Measurements from ENCODE around the gene TNRC18.
A peak's percentile ranks its signal among the peaks of the same experiment; 100 is the strongest.

The TNRC18 gene

GRCh38 chr7:5425507-5426225 lies 2.0 kb upstream of the TNRC18 start:
- peak; percentile 95 for DNase-seq

DNA sequence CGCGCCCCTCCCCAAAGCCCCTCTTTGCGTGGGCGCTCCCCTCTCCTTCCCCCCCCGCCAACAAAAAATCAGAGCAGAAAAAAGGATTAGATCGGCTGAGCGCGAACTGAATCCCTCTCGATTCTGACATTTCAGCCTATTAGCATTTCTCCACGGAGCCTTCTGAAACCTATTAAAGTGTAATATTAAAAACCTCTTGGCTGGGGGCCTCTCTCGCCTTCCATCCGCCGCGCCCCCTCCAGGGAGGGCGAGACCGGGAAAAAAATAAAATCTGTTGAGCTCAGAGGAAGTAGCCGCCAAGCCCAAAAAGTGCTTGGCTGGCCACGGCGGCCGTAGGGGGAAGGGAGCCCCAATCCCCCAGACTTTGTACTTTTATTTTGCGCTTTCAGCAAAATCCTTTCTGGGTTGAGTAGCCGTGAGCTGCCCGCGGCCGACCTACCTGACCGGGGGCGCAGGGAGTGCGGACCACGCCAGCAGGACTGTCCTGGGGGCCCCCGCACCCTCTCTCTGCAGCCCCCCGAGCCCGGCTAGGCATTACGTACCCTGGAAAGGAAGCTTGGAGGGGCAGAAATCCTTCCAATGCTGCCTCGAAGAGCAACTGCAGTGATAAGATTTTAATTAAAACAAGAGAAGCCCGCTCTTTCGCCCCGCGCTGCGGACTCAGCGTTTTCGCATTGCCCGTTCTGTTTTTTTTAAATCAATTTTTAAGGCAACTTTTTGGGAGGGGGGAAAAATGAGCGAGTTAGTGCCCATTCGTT lies 1.3 kb upstream of the TNRC18 start:
- no peak for DNase-seq

GRCh38 chr7:5423976-5424748 lies 528 bp upstream of the TNRC18 start:
- DNase-seq: peak; percentile 99

DNA sequence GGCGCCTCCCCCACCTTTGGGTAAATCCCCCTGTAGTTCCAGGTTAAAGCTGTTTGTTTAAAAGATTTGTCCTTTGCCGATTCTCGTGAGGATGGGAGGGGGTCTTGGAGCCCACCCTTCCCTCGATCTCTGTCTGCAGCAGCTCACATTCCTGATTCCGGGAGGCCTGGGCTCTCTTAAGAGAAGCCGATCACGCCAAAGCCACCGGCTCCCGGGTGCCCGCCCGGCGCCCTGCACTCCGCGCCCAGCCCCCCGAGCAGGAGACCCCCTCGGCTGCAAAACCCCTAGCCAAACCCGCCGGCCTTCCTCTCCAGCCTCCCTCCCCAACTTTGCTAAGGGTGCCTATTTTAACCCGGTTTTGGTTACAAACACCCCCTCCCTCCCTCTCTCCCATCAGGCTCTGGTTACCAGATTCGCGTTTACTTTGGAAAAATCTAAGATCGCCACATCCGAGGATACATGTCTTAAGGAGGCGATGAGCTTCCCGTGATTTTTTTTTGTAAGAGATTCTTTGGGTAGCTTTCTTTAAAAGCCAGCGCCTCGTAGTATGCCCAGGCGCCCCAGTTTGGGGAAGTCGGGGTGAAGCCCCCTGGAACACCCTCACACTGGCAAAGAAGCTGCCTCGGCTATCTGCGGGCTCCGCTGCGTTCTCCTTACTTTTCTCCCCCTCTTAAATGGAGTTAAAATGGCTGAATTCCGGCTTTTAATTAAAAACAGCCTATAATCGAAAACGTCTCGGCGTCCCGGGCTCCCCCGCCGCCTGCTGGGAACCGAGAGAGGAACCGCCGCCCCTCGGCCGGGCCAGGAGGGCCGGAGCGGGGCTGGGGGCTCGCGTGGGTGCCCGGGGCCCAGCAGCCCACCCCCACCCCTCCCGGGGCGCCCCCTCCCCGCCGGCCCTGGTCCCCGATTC lies 983 bp downstream of the TNRC18 start:
- peak; percentile 70 for DNase-seq

DNA sequence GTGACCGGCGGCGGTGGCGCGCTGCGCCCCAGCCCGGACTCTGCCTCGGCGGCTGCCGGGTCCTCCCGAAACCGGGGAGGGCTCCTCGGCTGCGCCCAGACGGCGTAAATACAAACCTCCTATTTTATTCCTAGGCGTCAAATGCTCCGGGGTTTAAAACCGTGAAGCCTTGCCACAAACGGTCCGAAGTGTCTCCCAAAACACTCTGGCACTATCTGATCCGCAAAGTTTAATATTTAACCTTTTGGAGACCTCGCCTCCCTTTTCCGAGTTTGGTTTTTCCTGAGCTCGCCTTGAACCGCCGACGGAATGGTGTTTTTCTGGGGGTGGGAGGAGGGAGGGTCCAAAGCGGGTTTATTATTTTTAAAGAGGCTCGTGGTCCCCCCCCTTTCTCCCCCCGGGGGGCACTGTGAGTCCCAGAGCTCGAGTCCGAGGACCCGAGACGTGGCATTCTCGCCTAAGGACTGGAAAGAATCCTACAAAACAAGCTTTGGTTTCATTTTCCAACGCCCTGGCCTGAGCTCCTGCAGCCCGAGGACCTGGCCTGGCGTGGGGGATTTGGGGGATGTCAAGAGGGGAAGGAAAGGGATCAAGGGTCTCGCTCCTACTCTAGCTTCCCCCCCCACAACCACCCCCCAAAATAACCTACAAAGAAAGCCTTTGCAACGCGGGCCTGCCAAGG lies 1.8 kb downstream of the TNRC18 start:
- DNase-seq: peak; percentile 70

DNA sequence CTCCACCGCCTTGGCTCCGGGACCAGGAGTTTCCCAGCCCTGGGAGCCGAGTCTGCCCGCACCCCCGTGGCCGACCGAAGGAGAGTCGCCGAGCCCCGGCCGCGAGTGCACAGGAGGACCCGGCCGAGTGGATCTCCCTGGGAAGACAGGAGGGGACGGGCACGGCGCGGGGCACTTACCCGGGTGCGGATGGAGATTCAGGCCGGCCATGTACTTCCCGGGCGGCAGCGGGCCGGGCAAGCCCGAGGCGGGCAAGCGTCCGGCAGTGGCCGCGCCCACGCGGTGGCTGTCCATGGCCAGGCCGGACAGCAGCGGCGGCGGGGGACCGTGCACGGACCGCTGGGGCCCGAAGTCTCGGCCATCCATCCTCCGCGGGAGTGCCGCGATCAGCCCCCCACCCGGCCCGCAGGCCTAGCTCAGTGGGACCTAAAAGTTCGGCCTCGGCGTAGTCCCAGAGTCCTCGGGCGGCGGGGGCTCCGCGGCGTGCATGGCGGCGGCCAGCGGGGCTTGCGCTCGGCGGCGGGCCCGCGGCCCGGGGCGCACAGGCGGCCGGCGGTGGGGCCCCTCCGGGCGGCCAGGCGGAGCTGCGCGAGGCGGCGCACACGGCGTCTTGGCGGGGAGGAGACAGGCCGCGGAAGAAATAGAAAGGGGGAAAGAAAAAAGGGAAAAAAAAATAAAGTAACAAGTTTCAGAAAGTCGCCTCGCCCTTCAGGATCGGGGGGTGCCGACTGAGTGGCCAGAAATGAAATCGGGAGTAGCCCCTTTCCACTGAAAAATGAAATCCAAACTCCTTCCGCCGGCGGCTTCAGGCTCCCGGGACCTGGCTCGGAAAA lies 2.5 kb downstream of the TNRC18 start:
- DNase-seq: peak; percentile 33

DNA sequence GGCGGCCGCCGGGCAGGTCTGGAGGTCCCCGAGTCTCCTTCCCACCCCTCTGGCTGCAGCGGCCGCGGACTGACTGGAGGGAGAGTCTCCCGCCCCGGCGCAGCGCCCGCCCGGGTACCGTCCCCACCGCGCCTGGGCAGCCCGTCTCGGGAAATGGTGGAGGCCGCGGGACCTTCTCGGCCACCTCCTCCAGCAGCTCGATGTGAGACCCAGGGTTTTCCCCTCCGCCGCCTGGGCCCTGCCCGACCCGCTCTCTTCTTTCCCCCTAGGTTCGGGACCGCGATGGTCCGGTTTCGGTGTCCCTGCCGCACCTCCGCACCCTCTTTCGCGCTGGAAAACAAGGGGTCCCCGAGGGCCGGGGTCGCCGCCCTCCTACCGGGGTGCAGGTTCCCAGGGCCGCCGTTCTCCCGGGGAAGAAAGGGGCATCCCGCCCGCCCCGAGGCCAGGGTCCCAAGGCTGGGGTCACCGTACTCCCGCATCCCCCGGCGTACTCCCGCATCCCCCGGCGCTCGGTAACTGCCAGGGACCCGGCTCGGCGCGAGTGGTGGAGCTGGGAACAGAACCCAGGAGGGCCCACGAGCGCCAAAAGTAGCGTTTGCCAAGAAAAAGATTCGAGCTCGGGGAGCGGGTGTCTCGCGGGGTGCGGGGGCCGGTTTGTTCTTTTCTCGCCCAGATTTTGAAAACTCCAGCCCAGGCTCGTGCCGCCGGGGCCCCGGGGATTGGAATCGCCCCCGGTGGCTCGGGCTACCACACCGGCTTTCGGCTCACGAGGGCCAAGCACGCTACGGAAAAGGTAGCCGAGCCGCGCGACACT lies 3.4 kb downstream of the TNRC18 start:
- peak; percentile 42 for DNase-seq

DNA sequence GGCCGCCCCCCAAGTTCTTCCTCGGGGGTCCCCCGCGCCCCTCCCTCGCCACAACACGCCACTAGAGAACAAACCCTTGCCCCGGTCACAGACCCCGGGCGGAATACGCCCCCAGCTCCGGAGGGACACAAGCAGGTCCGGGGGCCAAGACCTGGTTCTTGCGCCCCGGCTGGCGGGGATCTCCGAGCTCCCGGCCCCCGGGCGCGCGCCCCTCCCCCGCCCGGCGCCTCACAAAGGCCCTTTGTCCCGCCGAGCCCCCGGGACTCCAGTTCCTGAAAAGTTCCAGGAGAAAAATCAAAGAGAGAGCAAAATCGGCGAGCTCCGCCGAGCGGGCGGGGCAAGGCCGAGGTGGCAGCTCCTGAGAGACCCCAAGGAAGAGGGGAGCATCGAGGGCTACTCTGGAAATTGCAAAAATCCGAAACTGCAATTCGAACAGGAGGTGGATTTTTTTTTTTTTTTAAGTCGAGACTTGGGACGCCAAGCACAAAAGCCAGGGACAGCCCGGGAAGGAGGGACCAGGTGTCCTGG lies 4.0 kb downstream of the TNRC18 start:
- DNase-seq: peak; percentile 17

DNA sequence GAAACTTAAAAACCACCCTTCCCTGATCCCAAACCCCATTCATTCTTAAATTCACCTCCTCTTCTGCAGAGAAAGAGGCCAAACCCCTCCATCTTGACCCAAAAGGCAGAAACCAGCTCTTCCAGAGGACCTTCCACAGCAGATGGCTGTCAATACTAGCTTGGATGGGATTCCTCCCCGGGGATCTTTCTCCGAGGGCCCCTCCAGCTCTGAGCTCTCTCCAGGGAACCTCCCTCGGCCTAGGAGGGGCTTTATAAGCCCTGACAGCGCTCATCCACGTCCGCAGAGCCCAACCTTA lies 5.4 kb downstream of the TNRC18 start:
- DNase-seq: no peak

GRCh38 chr7:5417106-5418071 lies 6.2 kb downstream of the TNRC18 start:
- DNase-seq: no peak

DNA sequence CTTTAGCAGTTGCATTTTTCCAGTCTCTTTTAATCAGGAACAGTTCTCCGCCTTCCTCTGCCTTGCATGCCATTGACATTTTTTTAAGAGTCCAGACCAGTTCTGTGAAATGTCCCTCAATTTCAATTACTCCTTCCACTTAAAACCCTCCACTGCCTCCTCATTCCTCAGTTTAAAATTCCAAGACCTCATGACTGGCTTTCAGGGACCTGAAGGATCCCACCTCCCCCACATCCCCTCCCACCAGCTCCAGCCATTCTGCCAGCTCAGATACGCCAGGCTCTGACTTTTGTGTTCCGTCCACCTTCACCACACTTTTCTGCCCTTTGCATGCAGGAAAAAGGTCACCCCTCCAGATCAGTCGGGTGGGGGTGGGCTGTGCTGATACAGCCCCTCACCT lies 8.7 kb downstream of the TNRC18 start:
- no peak for DNase-seq

- DNase-seq: no peak
Observed at GRCh38 chr7:5413449-5413786, 10.2 kb downstream of the TNRC18 start.

- DNase-seq: no peak
Observed at GRCh38 chr7:5408777-5409176, 14.9 kb downstream of the TNRC18 start.

- no peak for DNase-seq
Observed at GRCh38 chr7:5406957-5407945, 16.4 kb downstream of the TNRC18 start.

DNA sequence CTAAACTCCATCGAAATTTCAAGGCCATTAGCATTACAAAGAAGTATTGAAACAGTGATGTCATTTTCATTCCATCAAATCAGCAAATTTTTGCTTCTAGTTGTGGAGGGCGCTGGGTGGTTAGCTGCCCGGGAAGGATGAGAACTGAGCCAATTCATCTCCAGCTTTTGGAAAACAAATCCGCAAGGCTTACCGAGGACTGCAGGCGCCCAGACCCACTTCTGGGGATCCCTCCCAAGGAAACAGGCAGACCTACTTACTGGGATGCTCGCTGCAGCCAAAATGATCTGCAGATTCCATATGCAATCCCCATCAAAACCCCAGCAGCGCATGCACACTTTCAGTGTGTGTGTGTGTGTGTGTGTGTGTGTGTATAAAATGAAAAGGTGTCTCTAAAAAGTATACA lies 19.2 kb downstream of the TNRC18 start:
- no peak for DNase-seq

- DNase-seq: no peak
Observed at GRCh38 chr7:5403442-5403841, 20.2 kb downstream of the TNRC18 start.

DNA sequence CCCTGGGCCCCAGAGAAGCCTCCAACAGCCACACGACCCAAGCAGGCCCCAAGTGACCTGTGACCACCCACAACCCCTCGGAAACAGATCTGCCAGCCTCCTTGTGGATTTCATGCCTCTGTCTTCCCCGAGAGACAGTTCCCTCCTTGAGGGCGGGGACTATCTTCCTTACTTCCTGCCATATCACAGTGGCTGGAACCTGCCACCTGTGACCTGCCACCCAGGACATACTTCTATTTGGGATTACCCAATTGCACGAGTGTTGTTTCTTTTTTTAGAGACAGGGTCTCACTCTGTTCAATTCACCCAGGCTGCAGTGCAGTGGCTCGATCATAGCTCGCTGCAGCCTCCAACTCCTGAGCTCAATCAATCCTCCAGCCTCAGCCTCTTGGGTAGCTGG lies 25.9 kb downstream of the TNRC18 start:
- no peak for DNase-seq

Measured in NCI-H1092 treated with DMSO at 0.1 percent for 48 hours (cell line).